Panc1 (cell line): ENCODE data around the gene NCKAP5.

Experiments used
- CTCF ChIP-seq: fragments of 450-650 bp; IDR thresholded peaks from 2 replicates; pipeline ENCODE4 v1.5.1; 2017; ENCODE audit warnings: mild to moderate bottlenecking
- POLR2AphosphoS5 ChIP-seq: IDR thresholded peaks from 2 replicates; pipeline ENCODE4 v1.6.1; 2012; ENCODE audit warnings: mild to moderate bottlenecking, low read depth, low read length, moderate library complexity

GRCh38 chr2:133130548-133131246 is 437.6 kb downstream of the NCKAP5 start:
- TF ChIP-seq CTCF (no peak), POLR2AphosphoS5 (no peak)
